SU-DHL-6 (cell line): Measurements from ENCODE around the gene CNKSR1.

Experiments
- CTCF ChIP-seq: fragments of 200-600 bp; sonication (generic); IDR thresholded peaks from one replicate; pipeline ENCODE4 v1.5.1; 2017; ENCODE audit warnings: antibody characterized with exemption, mild to moderate bottlenecking, low read length, moderate library complexity; ENCODE audit not compliant: insufficient read depth, poor library complexity, severe bottlenecking
- EZH2phosphoT487 ChIP-seq: fragments of 200-600 bp; sonication (generic), shearing (Covaris generic); conservative IDR thresholded peaks from 2 replicates; pipeline ENCODE4 v1.6.1; 2018; ENCODE audit warnings: mild to moderate bottlenecking, antibody characterized with exemption, low read length, moderate library complexity, mixed read lengths

DNA sequence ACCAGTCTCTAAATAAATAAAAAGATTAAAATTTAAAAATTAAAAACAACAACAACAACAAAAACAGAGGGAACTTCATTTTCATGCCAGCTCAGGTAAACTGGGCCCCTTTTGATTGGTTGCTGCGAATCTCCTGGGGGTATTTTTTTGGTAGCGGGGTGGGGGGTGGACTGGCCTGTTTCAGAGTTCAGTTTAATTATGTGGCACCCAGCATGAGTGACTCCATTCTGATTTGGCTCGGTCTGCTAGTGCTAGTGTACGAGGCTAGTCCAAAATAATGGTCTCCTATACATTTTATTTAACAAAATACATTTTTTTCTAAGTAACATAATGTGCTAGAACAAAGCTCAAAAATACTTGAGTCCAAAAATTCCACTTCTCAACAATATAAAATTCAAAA, 47.5 kb upstream of the CNKSR1 start:
- no peak for TF ChIP-seq CTCF
- no peak for TF ChIP-seq EZH2phosphoT487
